HL-60 (cell line): ENCODE measurements around the gene NFATC1.

Source experiments
- DNase-seq, 2 experiments: peaks; one replicate each; pipeline ENCODE4 v3.0.0-alpha.2; 2010 to 2020; ENCODE audit warnings: low read depth in 1 of 2, low spot score in 1 of 2
- H3K27ac ChIP-seq: fragments of 250-450 bp; sonication (Bioruptor Pico); replicated peaks from 2 replicates; pipeline ENCODE4 v1.5.1; 2020; ENCODE audit warnings: mild to moderate bottlenecking, moderate library complexity
- H3K27me3 ChIP-seq: fragments of 250-450 bp; sonication (Bioruptor Pico); 2 replicates; pipeline ENCODE4 v1.5.1; 2021; ENCODE audit warnings: mild to moderate bottlenecking, moderate library complexity; ENCODE audit not compliant: insufficient read depth, poor library complexity, severe bottlenecking
- H3K4me3 ChIP-seq: replicated peaks from 2 replicates; pipeline ENCODE4 v1.5.1; 2011; ENCODE audit warnings: mild to moderate bottlenecking, control low read depth, low read length; ENCODE audit not compliant: insufficient read depth
- CTCF ChIP-seq: IDR thresholded peaks from one replicate; pipeline ENCODE4 v1.5.1; 2011; ENCODE audit warnings: low read length, control low read depth, inconsistent platforms; ENCODE audit not compliant: insufficient read depth
- GABPA ChIP-seq: IDR thresholded peaks from 2 replicates; pipeline ENCODE4 v1.6.1; 2012; ENCODE audit warnings: low read depth
- POLR2AphosphoS5 ChIP-seq: IDR thresholded peaks from 2 replicates; pipeline ENCODE4 v1.6.1; 2012; ENCODE audit warnings: low read depth
- REST ChIP-seq: IDR thresholded peaks from 2 replicates; pipeline ENCODE4 v1.6.1; 2012; ENCODE audit warnings: low read depth; ENCODE audit not compliant: insufficient replicate concordance
- SPI1 ChIP-seq: IDR thresholded peaks from 2 replicates; pipeline ENCODE4 v1.6.1; 2012; ENCODE audit warnings: low read depth, mild to moderate bottlenecking, borderline replicate concordance

Gene NFATC1

GRCh38 chr18:79515944-79516351 is 120.2 kb downstream of the NFATC1 start:
- no peaks in the 10 kb centered on the region for H3K27me3 ChIP-seq
- no peak for DNase-seq
- H3K4me3 ChIP-seq, result no peak overlapping the region
- H3K27ac ChIP-seq, result no peak overlapping the region
- TF ChIP-seq SPI1, result no peak
- TF ChIP-seq REST, result no peak
- TF ChIP-seq GABPA, result no peak
- TF ChIP-seq POLR2AphosphoS5, result no peak
- TF ChIP-seq CTCF, result no peak

DNA sequence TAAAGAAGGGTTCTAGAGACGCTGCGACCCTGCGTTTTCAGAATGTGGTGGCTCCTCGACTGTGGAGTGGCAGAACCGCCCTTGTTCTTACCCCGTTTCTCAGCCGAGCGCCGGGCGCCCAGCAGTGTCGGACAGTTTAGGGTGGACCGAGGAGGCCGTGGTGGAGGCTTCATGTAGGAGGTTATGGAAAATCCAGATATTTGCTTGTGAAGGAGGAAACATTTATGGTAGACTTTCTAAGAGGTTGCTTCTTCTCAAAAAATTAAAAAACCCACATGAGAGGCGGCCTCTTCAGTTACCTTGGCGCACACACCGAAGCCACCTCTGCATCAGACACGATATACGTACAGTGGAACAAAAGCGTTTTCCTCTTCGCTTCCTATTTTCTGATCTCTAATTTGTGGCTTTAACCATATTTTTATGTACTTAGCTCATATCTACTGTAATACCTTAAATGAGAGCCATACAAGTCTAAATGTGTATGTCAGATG is 120.8 kb downstream of the NFATC1 start:
- no peaks in the 10 kb centered on the region for H3K27me3 ChIP-seq
- H3K4me3 ChIP-seq, result no peak overlapping the region
- TF ChIP-seq GABPA (no peak), POLR2AphosphoS5 (no peak), REST (no peak), SPI1 (no peak), CTCF (no peak)
- H3K27ac ChIP-seq, result no peak overlapping the region
- DNase-seq, result no peak

- no peak for DNase-seq
- no peak for TF ChIP-seq SPI1
- no peak for TF ChIP-seq CTCF
- Histone ChIP-seq H3K27ac (no peak overlapping the region), H3K27me3 (no peaks in the 10 kb centered on the region), H3K4me3 (no peak overlapping the region)
Observed at GRCh38 chr18:79517341-79517740, 121.6 kb downstream of the NFATC1 start.

DNA sequence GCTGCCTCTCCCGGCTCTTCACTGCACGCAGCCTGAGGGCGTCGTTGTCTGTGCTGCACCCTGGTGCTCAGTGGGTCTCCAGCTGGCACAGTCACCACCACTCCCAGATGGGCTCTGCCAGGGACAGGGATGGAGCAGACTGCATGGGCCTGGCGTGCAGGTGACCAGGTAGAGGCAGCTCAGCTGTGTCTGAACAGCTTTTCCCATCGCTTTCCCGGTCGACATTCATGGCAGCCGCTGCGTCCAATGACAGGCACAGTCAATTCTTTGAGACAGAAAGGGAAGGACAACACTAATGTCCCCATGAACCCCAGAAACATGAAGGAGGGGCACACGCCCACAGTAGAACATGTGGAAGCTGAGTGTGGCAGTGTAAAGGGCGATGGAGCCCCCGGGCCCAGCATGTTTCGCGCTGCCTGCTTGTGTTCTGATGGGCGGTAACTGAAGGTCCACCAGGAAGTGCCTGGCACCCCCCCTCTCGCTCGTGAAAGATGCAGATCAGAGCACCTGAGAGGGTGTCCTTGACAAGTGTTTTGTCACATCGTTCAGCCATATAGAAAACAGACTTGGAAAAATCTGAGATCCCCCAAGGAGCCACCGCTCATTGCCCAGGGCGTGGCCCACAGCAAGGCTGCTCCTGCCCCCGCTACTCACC is 122.4 kb downstream of the NFATC1 start:
- Histone ChIP-seq H3K27me3 (no peaks in the 10 kb centered on the region), H3K4me3 (no peak overlapping the region), H3K27ac (no peak overlapping the region)
- DNase-seq, result no peak
- TF ChIP-seq CTCF, result no peak
- TF ChIP-seq POLR2AphosphoS5, result no peak
- no peak for TF ChIP-seq GABPA
